HUES6 (cell line): ENCODE data around the gene MTMR12.
"Not testable (repeated sequence)": the region's sequence is repeated elsewhere in the genome, so short reads cannot be mapped to it uniquely, and the experiment has no call there.

ENCODE experiments used
- H3K27ac ChIP-seq: 2 replicates; pipeline ENCODE4 v1.7.0; 2013; ENCODE audit warnings: low read depth, mild to moderate bottlenecking, low read length, inconsistent platforms
- H3K27me3 ChIP-seq: 2 replicates; pipeline ENCODE4 v1.6.1; 2013; ENCODE audit warnings: low read length; ENCODE audit not compliant: control insufficient read depth, insufficient read depth
- H3K36me3 ChIP-seq: 2 replicates; pipeline ENCODE4 v1.6.1; 2013; ENCODE audit warnings: low read length; ENCODE audit not compliant: control insufficient read depth, insufficient read depth
- H3K4me1 ChIP-seq: 2 replicates; pipeline ENCODE4 v1.6.1; 2013; ENCODE audit warnings: low read length; ENCODE audit not compliant: control insufficient read depth, insufficient read depth
- H3K4me3 ChIP-seq: 2 replicates; pipeline ENCODE4 v1.5.1; 2013; ENCODE audit warnings: low read depth, low read length
- H3K9ac ChIP-seq: one replicate; pipeline ENCODE4 v1.6.1; 2013; ENCODE audit warnings: mild to moderate bottlenecking, low read length
- H3K9me3 ChIP-seq: 2 replicates; pipeline ENCODE4 v1.6.1; 2013; ENCODE audit warnings: low read depth, low read length; ENCODE audit not compliant: control insufficient read depth, insufficient read depth

The MTMR12 gene

DNA sequence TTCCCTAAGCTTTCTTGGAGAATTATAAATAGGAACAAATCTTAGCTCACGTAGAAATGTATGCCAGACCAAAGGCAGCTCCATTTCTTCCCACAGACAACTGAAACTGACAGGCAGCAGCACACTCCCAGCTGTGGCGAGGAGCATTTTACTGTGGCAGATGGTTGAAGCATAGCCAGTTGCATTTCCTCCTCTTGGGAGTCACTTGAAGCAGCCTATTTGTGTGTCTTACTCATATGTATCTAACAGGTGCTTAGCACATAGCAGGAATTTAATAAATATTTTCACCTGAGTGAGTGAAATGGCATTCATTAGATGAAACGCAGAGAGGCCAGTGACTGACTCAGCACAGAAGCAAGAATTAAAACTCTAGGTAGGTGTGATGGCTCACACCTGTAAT lies 12.3 kb upstream of the MTMR12 start:
- Histone ChIP-seq H3K4me3 (no peak overlapping the region), H3K4me1 (no peaks in the 10 kb centered on the region), H3K9me3 (peaks cover 8% of the 10 kb centered on the region), H3K9ac (no peak overlapping the region), H3K27ac (no peak overlapping the region), H3K36me3 (no peaks in the 10 kb centered on the region), H3K27me3 (no peaks in the 10 kb centered on the region)

DNA sequence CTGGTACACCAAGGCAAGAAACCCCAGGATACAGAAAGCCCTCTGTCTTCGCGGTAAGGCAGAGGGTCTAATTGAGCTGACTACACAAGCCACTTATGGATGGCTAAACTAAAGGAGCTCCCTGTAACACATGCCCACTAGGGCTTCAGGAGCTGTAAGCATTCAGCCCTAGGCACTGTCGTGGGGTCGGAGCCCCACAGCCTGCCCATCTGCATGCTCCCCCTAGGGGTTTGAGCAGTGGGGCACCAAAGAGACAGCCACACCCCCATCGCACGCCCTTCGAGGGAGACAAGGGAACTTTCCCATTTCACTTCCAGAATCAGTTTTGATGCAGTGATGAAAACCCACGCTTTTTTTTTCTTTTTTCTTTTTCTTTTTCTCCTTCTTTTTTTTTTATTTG lies 11.0 kb upstream of the MTMR12 start:
- Histone ChIP-seq H3K4me1 (no peaks in the 10 kb centered on the region), H3K27ac (no peak overlapping the region), H3K9me3 (peaks cover 8% of the 10 kb centered on the region), H3K27me3 (no peaks in the 10 kb centered on the region), H3K9ac (no peak overlapping the region), H3K36me3 (no peaks in the 10 kb centered on the region), H3K4me3 (no peak overlapping the region)

DNA sequence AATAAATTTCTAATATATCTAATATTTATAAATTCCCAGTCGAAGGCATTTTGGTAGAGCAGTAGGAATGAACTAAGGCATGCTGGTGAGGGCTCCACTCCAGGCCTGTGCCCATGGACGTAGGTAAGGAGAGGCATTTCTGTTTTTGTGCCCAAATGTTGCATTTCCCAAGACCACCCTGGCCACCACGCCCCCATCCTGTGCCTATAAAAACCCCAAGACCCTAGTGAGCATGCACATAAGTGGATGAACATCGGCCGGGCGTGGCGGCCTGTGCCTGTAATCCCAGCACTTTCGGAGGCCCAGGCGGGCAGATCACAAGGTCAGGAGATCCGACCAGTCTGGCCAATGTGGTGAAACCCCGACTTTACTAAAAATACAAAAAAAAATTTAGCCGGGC lies 10.1 kb upstream of the MTMR12 start:
- Histone ChIP-seq H3K4me3 (no peak overlapping the region), H3K27ac (no peak overlapping the region), H3K36me3 (no peaks in the 10 kb centered on the region), H3K9me3 (peaks cover 8% of the 10 kb centered on the region), H3K9ac (no peak overlapping the region), H3K27me3 (no peaks in the 10 kb centered on the region), H3K4me1 (no peaks in the 10 kb centered on the region)

DNA sequence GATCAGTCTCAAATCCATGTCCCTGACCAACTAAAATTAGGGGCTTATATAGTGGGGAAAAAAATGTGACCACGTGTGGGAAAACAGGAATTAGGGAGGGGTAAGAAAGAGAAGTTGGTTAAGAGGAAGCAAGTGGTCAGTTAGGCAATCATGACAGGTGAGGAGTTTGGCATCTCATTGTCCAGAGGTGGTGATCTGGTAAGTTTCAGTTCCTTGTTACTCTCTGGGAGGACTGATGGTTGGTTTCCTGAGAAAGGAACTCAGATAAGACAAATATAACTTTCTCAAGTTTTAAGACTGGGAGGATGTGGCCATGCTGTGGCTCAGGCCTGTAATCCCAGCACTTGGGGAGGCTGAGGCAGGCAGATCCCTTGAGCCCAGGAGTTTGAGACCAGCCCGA lies 9.0 kb upstream of the MTMR12 start:
- not testable (repeated sequence) for H3K27ac ChIP-seq, H3K9me3 ChIP-seq, H3K36me3 ChIP-seq, H3K27me3 ChIP-seq, H3K9ac ChIP-seq, H3K4me3 ChIP-seq, H3K4me1 ChIP-seq

DNA sequence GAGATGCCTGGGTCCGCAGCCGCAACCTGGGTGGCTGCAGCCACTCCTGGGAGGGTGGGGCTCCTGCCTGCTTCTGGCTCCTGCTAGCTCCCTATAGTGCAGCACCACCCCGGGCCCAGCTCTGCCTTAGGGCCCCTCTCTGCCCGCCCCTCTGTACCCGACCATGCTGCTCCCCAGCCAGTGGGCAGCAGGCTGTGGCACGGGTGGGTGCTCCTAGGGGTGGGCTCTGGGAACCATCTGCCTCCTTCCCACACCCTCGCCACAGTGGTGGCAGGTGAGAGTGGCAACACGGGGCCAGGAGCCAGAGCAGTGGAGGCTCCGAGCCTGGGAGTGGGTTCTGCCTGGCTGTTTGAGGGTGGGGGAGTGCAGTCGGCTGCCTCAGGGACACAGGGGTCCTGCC lies 7.8 kb upstream of the MTMR12 start:
- H3K9ac ChIP-seq, result no peak overlapping the region
- H3K27me3 ChIP-seq, result no peaks in the 10 kb centered on the region

DNA sequence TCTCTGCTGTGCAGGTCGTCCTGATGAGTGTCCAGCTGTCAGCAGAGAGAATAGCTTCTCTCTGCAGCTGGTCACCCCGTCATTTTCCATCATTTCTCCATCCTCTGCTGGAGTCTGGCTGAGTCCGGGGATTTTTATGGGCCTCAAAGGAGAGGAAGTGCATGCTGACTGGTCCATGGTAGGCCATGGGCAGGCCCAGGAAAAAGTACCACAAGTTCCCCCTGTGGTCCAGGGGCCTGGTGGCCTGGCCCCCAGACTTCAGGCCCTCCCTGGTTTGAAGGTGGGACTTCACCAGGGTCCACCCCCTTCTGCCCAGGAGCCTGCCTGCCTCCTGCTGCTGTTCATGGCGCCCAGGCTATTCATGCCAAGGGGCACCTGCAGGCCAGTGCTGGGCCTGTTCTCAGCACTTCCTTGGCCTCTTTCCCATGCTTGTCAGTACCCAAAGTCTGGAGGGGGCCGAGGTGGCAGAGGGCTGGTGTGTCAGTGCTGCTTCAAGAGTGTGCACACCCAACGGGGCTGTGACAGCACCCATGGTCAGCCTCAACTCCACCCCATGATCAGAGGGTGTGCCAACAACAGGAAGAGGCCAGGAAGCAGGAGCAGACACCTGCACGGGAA lies 7.3 kb upstream of the MTMR12 start:
- Histone ChIP-seq H3K9ac (no peak overlapping the region), H3K36me3 (no peaks in the 10 kb centered on the region), H3K4me1 (no peaks in the 10 kb centered on the region), H3K27ac (no peak overlapping the region), H3K4me3 (no peak overlapping the region), H3K9me3 (peaks cover 8% of the 10 kb centered on the region), H3K27me3 (no peaks in the 10 kb centered on the region)

More for the DNA sequence above, 7.8 kb upstream of the MTMR12 start:
- no peak overlapping the region for H3K4me3 ChIP-seq
- no peaks in the 10 kb centered on the region for H3K36me3 ChIP-seq
- peaks cover 8% of the 10 kb centered on the region for H3K9me3 ChIP-seq
- no peaks in the 10 kb centered on the region for H3K4me1 ChIP-seq
- H3K27ac ChIP-seq, result no peak overlapping the region

DNA sequence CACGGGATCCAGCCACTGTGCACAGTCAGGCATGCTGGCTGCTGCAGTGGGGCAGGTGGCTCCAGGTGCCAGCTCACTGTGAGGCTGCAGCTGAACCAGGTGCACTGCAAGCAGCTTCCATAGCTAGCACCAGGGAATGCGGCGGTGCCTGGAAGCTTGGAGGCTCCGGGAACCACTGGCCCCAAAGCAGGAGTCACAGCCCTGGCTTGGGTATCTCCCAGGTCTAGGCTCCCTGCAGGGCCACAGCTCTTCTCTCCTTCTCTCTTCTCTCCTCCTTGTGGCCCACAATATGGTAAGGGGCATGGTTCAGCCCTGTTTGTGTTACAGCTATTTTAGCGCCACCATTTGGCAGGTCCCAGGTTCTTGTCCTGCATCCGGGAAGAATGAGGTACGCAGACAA lies 6.7 kb upstream of the MTMR12 start:
- H3K9me3 ChIP-seq, result peaks cover 8% of the 10 kb centered on the region

DNA sequence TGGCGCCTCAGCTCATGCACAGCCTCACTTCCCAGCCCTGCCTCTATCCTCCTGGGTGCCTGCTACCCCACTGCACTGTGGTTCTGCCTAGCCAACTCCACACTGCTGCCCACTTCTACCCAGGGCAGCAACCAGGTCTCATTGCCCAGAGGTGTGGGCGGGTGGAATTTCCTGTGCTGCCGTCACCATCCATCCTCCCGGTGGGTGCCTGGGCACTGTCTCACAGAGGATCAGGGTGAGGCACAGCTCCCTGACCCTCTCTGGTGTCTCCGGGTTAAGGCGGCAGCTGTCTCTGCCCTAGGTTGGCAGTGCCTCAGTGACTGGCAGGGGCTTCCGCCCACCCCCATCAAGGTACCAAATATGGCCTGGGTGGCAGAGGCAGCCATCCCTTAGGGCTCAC lies 4.3 kb upstream of the MTMR12 start:
- H3K27ac ChIP-seq, result no peak overlapping the region
- no peak overlapping the region for H3K4me3 ChIP-seq
- H3K9me3 ChIP-seq, result peaks cover 7% of the 10 kb centered on the region
- H3K27me3 ChIP-seq, result no peaks in the 10 kb centered on the region
- no peaks in the 10 kb centered on the region for H3K4me1 ChIP-seq
- no peak overlapping the region for H3K9ac ChIP-seq
- no peaks in the 10 kb centered on the region for H3K36me3 ChIP-seq

More for the DNA sequence above, 6.7 kb upstream of the MTMR12 start:
- Histone ChIP-seq H3K36me3 (no peaks in the 10 kb centered on the region), H3K9ac (no peak overlapping the region), H3K27ac (no peak overlapping the region), H3K4me1 (no peaks in the 10 kb centered on the region), H3K4me3 (no peak overlapping the region), H3K27me3 (no peaks in the 10 kb centered on the region)

DNA sequence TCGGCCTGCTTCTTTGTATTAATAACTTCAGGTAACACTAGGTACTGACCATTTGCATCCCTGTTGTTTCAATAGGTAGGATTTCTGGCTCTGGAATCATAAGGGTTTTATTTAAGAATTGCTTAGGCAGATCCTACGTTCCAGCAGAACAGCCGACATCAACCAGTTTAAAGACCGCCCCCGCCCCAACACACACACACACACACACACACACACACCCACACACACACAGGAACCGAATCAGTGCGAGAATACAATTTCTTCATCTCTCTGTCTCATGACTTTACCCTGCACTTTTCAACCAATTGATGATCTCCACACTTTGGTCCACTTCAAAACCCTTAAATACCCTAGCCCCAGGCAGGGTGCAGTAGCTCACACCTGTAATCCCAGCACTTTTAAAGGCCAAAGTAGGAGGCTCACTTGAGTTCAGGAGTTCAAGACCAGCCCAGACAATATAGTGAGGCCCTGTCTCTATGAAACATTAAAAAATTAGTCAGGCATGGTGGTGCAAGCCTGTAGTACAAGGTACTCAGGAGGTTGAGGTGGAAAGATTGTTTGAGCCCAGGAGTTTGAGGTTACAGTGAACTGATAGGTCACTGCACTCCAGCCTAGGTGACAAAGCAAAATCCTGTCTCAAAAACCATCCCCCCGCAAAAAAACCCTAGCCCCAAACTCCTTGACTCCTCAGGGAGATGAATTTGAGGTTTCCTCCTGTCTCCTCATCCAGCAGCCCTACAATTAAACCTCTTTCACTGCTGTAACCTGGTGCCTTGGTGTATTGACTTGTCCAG lies 2.7 kb upstream of the MTMR12 start:
- Histone ChIP-seq H3K36me3 (no peaks in the 10 kb centered on the region), H3K4me1 (peaks cover 9% of the 10 kb centered on the region), H3K9ac (no peak overlapping the region), H3K4me3 (no peak overlapping the region), H3K9me3 (no peaks in the 10 kb centered on the region), H3K27ac (no peak overlapping the region), H3K27me3 (no peaks in the 10 kb centered on the region)

DNA sequence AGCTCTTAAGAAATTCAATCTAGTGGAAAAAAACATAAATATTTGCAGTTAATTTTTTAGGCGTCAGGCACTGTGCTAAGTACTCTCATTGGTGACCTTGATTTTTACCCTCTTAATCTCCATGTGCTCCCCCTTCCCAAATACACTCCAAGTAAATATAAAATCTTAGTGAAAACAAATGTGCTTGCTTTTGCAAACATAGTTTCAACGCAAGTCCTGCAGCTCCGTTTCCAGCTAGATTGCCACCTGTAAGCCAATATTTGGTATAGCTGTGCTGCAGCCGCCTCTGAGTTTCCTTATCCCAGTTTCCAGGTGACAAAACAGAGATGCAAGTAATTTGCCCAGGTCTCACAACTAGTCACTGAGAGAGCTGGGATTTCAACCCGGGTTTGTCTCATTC lies 1.9 kb upstream of the MTMR12 start:
- peaks cover 9% of the 10 kb centered on the region for H3K4me1 ChIP-seq
- H3K4me3 ChIP-seq, result no peak overlapping the region
- H3K27ac ChIP-seq, result no peak overlapping the region
- H3K36me3 ChIP-seq, result no peaks in the 10 kb centered on the region
- H3K27me3 ChIP-seq, result no peaks in the 10 kb centered on the region
- no peak overlapping the region for H3K9ac ChIP-seq
- H3K9me3 ChIP-seq, result no peaks in the 10 kb centered on the region

DNA sequence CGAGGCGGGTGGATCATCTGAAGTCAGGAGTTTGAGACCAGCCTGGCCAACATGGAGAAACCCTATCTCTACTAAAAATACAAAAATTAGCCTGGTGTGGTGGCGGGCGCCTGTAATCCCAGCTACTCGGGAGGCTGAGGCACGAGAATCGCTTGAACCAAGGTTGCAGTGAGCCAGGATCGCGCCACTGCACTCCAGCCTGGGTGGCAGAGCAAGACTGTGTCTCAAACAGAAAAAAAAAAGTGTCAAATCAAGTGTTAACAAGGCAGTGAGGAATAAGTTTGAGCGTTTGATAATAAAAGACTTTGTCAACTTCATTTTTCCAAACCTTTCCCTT lies 1.4 kb upstream of the MTMR12 start:
- H3K4me3 ChIP-seq, result not testable (repeated sequence)

More for the DNA sequence above, 1.4 kb upstream of the MTMR12 start:
- H3K9ac ChIP-seq, H3K27ac ChIP-seq, H3K4me1 ChIP-seq, H3K36me3 ChIP-seq, H3K9me3 ChIP-seq, H3K27me3 ChIP-seq: not testable (repeated sequence)
